ENCODE data around the gene MDGA2. TPM values are rescaled to one million over a fixed set of nuclear protein-coding genes. Genes with fewer than 3 reads are reported as not detected.

The MDGA2 gene
- total and polyA plus RNA-seq, 2 of the 8 experiments (the other 6 are each of a cell fraction or from before 2014, with no cell fraction given) = 0.11 to 0.69 TPM

DNA sequence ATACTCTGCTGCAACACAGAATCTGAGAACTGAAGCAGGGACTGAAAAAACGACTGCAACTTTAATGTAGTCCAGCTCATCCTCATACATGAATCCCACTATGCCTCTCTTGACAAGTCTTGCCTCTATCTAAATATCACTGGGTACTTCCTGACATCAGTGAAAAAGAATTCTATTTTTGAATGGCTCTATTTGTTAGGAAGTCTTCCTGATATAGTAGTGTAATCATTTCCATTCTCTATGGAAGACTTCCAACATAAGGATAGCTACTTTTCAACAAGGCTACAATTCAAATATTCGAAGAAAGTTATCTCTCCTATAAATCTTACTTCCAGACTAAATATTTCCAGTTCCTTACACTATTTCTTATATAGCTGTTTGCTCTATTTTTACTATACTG is 167.5 kb downstream of the MDGA2 start:
- Histone ChIP-seq H3K4me1 (replicated peaks in 1 of 4; ENCODE audit: control insufficient read depth in 3 of 4, insufficient read depth in 4 of 4, low read length in 3 of 4) (no peaks in the 10 kb centered on the region), H3K79me1 (ENCODE audit: low read depth, low read length) (no peaks in the 10 kb centered on the region), H3K9ac (replicated peaks in 1 of 4; ENCODE audit: extremely low read depth in 1 of 4, low read depth in 3 of 4, low read length in 3 of 4) (no peak overlapping the region), H4K20me1 (replicated peaks in 1 of 2; ENCODE audit: control insufficient read depth in 1 of 2, insufficient read depth in 2 of 2, low read length in 2 of 2) (no peaks in the 10 kb centered on the region), H3K27me3 (replicated peaks in 1 of 4; ENCODE audit: control insufficient read depth in 3 of 4, extremely low read depth in 1 of 4, insufficient read depth in 3 of 4, low read length in 3 of 4) (no peaks in the 10 kb centered on the region), H2AK5ac (ENCODE audit: low read depth, low read length) (no peak overlapping the region), H3K9me3 (ENCODE audit: insufficient read depth in 2 of 2, low read depth in 1 of 2, low read length in 1 of 2) (no peaks in the 10 kb centered on the region), H3K4ac (replicated peaks; ENCODE audit: insufficient read length, low read depth, low read length) (no peak overlapping the region), H2BK15ac (ENCODE audit: low read length) (no peak overlapping the region), H4K8ac (ENCODE audit: extremely low read depth, insufficient read depth, low read length) (no peak overlapping the region), H2BK12ac (ENCODE audit: low read depth, low read length) (no peak overlapping the region), H2BK5ac (ENCODE audit: low read depth, low read length) (no peak overlapping the region), H2BK20ac (ENCODE audit: low read length) (no peak overlapping the region), H4K5ac (ENCODE audit: insufficient read length, low read depth, low read length) (no peak overlapping the region), H3K27ac (ENCODE audit: low read depth, low read length) (no peak overlapping the region), H3K14ac (ENCODE audit: insufficient read length) (no peak overlapping the region), H2AFZ (ENCODE audit: low read length) (no peak overlapping the region), H3K79me2 (ENCODE audit: control insufficient read depth in 1 of 2, insufficient read depth in 2 of 2, low read length in 2 of 2) (no peaks in the 10 kb centered on the region), H3K23ac (ENCODE audit: insufficient read length) (no peak overlapping the region), H4K91ac (replicated peaks; ENCODE audit: insufficient read length, low read length) (no peak overlapping the region), H2BK120ac (replicated peaks; ENCODE audit: low read depth, low read length) (no peak overlapping the region), H3K4me3 (ENCODE audit: extremely low read depth in 1 of 4, insufficient read depth in 2 of 4, low read depth in 3 of 4, low read length in 4 of 4) (no peak overlapping the region), H3K18ac (ENCODE audit: extremely low read depth, low read length) (no peak overlapping the region), H3K56ac (replicated peaks; ENCODE audit: insufficient read length, low read depth, low read length) (no peak overlapping the region), H3K36me3 (ENCODE audit: control insufficient read depth in 2 of 4, insufficient read depth in 4 of 4, low read length in 3 of 4) (no peaks in the 10 kb centered on the region), H3K23me2 (ENCODE audit: low read depth, low read length) (no peaks in the 10 kb centered on the region), H3K4me2 (ENCODE audit: insufficient read depth in 1 of 2, low read depth in 2 of 2, low read length in 2 of 2) (no peak overlapping the region)
- 87% methylated on average over 2 of the region's 2 CpGs; no CpG with 5 or more reads in 1 of the 2 experiments for WGBS, 2 experiments (ENCODE audit: extremely low coverage in 1 of 2, insufficient coverage in 1 of 2, insufficient read length in 1 of 2, insufficient replicate concordance in 2 of 2, low coverage in 1 of 2, low lambda C conversion rate in 2 of 2, missing lambda C conversion rate in 1 of 2)
- FAIRE-seq = no peak
- POLR2A ChIA-PET (ENCODE audit: partially characterized antibody) = no interaction called here
- DNase-seq (ENCODE audit: low read depth in 1 of 2, low spot score in 2 of 2) = no peak
- CTCF ChIA-PET (ENCODE audit: partially characterized antibody) = no interaction called here
- TF ChIP-seq SUZ12 (IDR thresholded peaks at IDR 0.05; ENCODE audit: low read length) (no peak), JUN (IDR thresholded peaks at IDR 0.05; ENCODE audit: low read depth, low read length) (no peak), KDM4A (IDR thresholded peaks at IDR 0.05; ENCODE audit: low read depth, low read length, severe bottlenecking) (no peak), PHF8 (conservative IDR thresholded peaks at IDR 0.05; ENCODE audit: low read depth, low read length) (no peak), CREB1 (IDR thresholded peaks at IDR 0.05) (no peak), TAF1 (IDR thresholded peaks at IDR 0.05; ENCODE audit: low read depth, low read length) (no peak), RFX5 (IDR thresholded peaks at IDR 0.05; ENCODE audit: borderline replicate concordance, low read depth, low read length) (no peak), CTBP2 (IDR thresholded peaks at IDR 0.05; ENCODE audit: borderline replicate concordance, insufficient read depth, insufficient read length, low read length) (no peak), CHD2 (IDR thresholded peaks at IDR 0.05; ENCODE audit: low read length) (no peak), TBP (IDR thresholded peaks at IDR 0.05; ENCODE audit: low read depth, low read length) (no peak), TAF7 (optimal IDR thresholded peaks at IDR 0.05; ENCODE audit: borderline replicate concordance, low read depth, low read length) (no peak), YY1 (IDR thresholded peaks at IDR 0.05; ENCODE audit: low read depth, low read length) (no peak), KDM5A (IDR thresholded peaks at IDR 0.05; ENCODE audit: low read length) (no peak), RBBP5 (IDR thresholded peaks at IDR 0.05; ENCODE audit: borderline replicate concordance, low read depth, low read length) (no peak), HDAC6 (IDR thresholded peaks at IDR 0.05; ENCODE audit: low read depth, low read length) (no peak), RXRA (IDR thresholded peaks at IDR 0.05; ENCODE audit: insufficient read depth, low read depth, low read length) (no peak)

Data from H1 (cell line).